Ammon's horn (tissue), 1 donor: Measurements from ENCODE around the gene PGAM5.

Experiments used
- DNase-seq: peaks from one replicate; pipeline ENCODE4 v3.0.0-alpha.2; 2016; ENCODE audit warnings: low spot score

PGAM5 gene

DNA sequence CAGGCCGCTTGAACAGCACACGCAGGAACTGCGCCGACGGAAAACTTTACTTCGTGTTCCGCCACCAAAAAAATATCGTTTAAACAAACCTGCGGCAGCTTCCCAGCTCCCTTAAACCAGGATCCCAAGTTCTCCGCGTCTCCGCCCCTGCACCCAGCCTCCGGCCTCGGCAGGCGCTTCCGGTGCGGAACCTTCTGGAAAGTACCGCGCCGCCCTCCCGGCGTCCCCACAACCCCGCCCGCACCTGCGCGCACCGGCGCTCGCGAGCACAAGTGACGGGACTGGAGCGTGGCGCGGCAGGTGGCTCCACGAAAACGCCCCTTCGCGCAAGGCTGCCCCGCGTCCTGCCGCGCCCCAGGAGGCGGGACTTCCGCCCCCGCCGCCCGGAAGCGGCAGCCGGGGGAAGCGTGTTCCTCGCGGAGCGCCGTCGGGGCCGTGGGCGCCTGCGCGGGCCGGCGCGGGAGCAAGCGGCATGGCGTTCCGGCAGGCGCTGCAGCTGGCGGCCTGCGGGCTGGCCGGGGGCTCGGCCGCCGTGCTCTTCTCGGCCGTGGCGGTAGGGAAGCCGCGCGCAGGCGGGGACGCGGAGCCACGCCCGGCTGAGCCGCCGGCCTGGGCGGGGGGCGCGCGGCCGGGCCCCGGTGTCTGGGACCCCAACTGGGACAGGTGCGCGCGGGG, at the start of gene PGAM5:
Gene PGAM5 (plus strand): TSS at position 438 of the 675 bp plus-strand sequence. CDS start 35 bp downstream, at position 473.
- DNase-seq: peak; percentile 75

DNA sequence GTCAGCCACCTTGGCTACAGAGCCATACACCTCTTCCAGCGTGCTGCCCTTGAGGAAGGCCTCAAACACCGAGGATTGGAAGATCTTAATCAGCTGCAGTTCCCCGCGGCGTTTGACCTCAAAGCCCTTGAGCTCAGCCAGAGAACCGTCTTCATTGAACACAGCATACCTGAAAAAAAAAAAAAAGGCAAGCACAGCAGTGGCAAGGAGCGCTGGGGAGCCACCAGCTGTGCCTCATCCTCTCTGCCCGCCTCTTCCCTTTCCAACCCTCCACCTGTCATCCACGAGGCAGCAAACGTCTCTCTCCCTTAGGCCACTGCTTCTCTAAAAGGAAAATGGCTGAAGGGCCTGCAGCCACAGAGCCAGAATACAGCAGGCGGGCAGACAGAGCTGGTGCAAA, 49.6 kb upstream of the PGAM5 start:
- no peak for DNase-seq

DNA sequence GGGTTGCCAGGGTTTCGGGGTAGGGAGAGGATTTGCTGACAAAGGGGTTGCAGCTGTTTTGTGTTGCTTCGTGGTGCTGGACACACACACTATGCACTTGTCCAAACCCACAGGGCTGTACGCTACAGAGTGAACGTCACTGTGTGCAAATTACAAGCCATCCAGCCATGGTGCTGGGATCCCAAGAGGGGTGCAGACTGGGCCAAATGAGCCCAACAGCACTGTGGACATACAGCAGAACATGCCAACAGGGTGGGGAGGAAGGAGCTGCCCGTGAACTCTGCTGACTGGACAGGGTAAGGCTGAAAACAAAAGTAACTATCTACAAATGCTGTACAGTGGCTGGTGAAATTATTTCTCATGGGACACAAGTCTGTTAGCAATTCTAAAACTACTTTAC, 48.7 kb upstream of the PGAM5 start:
- no peak for DNase-seq

DNA sequence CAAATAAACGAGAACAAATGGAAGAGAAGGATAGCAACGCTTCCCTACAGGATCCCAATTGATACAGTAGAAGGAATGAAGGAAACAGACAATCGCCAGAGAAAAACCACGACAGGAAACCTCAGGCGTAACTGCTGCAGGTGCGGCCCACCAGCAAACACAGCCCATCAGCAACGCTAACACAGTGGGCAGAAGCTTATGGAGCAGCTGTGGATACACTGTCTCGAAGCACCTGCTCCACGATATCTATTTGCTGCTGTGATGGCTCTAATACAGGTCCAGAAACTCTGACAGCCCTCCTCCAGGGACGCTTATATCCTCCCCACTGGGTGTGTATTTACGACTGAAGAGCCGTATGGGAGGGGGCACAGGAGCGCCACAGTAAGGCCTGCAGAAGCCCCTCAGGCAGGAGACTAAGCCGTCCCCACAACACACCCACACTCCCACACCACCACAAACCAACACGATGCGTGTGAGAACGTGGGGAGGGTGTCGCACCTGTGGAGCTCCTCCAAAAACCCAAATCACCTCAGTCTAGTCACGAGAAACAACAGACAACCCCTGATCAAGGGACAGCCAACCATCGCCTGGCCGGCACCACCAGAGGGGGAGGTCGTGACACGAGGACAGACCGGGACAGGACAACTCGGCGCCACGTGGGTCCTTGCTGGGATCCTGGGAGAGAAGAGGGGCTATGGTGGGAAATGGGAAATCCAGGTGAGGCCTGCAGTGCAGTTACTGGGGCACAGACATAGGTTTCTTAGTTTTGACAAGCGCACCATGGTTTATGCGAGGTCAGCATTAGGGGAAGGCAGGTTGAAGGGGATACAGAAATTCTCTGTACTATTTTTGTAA, 47.5 kb upstream of the PGAM5 start:
- no peak for DNase-seq

DNA sequence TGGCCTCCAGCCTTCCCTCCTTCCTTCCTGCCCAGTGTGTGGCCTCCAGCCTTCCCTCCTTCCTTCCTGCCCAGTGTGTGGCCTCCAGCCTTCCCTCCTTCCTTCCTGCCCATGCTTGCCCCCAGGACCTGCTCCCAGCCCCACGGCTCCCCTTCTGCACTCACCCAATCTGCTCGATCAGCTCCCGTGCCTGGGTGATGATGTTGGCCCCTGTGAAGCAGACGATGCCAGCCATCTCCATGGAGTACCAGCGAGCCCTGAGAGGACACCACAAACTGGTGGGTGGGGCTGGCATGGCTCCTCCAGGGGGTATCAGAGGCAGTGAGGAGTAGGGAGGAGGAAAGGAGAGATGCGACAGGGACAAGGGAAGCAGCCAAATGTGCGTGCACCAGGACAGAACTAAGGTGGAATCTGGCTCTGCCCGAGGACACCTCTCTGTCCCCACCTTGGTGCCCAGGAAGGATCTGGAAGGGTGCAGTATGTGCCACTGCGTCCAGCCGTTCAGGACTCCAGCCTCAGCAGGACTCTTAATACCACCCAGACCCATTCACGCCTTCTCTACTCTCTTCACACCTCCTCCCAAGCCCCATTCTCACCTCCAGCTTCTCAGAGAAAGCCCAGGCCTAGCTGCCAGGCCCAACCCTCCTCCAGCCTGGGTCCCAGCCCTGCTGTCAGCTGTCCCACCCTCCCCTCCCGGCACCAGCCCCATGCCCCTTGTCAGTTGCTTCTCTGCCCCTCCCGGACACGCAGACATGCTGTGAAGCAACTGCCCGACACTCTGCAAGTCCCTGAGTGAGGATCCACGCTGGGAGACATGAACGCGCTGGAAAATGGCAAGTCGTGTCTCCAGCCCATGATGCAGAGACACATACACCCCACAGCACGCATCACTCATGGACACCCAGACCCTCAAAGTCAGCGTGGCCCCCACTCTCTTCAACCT, 46.2 kb upstream of the PGAM5 start:
- DNase-seq: no peak

DNA sequence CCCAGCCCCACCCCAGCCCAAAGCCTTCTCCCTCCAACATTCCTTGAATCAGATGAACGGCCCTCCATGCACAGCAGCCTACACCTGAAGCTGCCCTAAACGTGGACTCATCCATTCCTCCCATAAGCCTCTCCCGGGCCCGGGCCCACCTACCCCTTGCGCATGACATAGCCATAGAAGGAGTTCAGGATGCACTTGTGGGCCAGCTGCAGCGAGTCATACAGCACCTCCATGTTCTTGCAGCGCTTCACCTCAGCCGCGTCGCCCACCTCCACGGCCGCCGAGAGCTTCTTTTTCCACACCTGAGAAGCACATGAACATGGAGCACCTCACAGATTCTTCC, 45.5 kb upstream of the PGAM5 start:
- no peak for DNase-seq

DNA sequence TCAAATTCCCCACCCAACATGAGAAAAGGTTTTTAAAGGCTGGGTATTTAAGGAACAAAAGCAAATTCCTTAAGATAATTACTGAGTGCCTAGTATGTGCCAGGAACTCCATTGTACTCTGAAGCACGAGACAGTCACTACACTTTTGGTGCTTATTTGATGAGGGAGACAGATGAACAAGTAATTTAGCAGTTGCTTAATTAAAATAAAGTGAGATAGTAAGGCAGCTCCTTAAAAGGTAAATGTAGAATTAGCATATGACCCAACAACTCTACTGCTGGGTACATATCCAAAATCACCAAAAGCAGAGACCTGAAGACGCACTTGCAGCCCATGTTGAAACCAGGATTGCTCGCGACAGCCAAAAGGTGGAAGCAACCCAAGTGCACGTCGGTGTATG, 44.8 kb upstream of the PGAM5 start:
- DNase-seq: no peak

DNA sequence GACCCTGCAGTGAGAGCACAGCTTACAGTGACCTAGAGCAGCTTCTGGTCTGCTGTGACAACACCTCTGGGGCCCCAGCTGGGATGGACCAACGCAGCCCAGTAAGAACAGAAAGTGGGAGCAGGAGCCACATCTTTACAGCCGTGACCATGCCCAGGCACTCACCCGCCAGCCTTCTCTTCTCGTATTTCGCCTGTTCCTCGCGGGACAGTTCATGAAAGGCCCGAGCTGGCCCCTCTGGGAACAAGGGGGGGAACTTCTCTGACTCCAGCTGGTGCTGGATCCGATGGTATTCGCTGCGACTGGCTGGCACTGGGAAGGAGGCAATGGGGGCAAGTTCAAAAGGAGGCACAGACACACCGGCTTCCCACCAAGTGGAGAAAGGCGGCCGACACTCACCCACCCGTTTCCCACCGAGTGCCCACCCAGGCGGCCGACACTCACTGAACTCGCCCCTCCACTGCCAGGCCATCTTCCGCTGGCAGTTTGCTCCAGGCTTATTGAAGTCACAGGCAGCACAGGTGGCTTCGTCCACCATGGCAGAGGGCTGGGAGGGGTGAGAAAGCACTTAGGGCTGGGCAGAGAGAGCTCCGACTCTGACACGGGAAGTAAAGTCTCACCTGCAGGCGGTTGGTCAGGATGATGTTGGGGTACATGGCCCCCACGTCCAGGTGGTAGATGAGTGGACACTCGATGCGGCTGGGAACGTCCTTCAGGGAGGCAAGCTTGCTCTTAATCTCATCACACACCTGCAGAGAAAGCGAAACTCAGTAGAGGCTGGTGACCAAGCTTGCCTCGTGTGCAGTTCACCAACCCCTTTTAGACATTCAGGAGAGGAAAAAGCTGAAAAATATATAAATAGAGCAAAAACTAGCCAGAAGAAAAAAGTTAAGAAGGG, 42.2 kb upstream of the PGAM5 start:
- no peak for DNase-seq

DNA sequence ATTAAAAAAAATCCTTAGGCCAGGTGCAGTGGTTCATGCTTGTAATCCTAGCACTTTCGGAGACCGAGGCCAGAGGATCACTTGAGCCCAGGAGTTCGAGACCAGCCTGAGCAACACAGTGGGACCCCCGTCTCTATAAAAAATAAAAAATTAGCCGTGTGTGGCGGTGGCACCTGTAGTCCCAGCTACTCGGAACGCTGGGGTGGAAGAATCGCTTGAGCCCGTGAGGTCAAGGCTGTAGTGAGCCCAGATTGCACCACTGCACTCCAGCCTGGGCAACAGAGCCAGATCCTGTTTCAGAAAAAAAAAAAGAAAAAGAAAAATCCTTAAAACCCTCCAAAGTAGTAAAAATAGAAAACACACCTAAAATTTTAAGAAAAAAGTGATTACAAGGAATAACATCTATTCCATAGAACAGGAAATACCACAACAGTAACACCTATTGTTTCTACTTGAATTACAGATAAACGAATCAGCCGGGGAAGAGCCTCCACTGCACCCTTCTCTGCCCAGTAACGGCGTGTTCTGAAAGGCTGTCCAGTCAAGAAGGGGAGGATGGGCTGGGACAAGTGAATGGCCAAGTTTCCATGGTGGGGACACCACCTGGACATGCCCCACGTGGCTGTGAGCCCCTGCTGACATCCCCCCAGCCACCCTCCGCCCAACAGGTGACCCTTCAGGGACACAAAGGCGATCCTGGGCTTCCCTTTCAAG, 41.3 kb upstream of the PGAM5 start:
- DNase-seq: no peak

DNA sequence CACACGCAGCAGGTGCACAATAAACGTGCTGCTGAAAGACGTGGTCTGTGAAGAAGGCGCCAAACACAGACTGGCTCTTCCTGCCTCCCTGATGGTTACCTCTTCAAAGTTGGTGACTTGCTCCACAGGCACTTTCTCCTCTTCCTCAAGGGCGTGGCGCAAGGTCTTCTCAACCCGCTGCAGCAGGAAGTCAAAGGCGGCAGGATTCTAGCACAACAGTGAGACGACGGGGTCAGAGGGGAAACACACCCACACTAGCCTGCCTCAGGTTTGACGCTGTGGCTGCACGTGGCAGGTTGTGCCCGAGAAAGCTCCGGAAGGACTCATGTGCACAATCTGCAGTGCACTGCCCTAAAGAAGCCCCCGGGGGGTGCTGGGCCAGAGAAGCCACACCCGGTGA, 38.5 kb upstream of the PGAM5 start:
- DNase-seq: no peak

DNA sequence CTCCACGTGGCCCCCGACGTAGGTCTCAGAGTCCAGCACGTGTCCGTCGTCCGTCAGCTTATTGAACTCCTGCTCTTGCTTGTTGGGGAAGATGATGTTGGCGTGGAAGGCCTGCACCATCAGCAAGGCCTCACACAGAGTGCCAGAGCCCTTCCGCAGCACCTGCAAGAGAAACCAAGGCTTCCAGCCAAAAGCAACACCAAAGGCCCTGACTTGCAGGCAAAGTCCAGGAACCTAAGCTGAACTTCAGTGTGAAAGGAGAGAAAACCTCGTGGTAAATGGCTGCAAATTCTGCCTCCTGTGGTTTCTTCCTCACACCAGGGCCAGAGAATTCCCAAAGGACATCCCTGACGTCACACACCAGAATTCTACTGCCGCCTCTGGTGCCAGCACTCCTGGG, 38.0 kb upstream of the PGAM5 start:
- DNase-seq: no peak

DNA sequence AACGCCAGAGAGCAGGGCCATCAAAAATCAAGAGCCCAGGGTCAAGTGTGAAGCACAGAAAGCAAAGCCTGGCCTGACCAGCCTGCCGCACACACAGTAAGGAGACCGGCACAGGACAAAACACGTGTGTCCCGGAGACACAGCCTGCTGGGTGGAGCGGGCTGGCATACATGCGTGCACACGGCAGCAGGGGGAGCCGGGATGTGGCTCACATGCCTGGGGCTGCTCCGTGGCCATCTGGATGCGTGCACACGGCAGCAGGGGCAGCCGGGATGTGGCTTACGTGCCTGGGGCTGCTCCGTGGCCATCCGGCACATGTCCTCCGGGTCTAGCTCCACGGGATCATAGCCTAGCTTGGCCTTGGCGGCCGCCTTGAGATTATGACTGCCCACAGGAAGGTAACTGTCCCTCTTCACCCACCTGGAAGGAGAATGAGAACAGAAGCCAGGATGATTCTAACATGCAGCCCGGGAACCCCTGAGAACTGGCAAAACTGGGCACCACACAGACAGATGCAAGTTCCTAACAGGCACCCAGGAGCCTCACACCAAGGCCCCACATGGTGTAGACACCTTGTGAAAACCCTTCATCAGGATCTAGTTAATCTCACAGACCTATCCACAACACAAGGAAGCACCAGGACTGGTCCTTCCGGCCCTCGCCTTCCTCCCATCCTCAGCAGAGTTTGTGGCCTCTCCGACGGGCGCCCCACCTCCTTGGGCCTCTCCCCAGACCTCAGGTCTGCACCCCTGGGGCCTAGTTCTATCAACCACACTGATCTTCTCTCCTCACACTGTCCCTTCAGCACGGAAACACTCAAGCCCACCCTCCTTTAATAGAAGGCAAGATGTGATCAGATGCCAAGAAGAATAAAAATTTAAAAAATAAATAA, 37.1 kb upstream of the PGAM5 start:
- DNase-seq: no peak

DNA sequence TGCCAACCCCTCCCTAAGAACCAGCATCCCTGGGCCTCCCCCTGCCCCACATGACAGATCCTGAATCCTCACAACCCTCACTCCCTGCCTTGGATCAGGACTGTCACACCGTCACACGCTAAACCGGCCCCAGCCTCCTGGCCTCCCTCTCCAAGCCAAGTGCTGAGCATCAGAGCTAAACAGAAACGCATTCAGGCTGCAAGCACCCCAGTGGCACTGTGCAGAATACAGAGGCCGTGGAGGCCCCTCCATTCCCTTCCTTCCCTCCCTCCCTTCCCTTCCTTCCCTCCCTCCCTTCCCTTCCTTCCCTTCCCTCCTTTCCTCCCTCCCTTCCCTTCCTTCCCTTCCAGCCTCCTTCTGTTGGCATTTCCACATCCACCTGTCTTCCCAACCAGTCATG, 36.1 kb upstream of the PGAM5 start:
- DNase-seq: no peak

DNA sequence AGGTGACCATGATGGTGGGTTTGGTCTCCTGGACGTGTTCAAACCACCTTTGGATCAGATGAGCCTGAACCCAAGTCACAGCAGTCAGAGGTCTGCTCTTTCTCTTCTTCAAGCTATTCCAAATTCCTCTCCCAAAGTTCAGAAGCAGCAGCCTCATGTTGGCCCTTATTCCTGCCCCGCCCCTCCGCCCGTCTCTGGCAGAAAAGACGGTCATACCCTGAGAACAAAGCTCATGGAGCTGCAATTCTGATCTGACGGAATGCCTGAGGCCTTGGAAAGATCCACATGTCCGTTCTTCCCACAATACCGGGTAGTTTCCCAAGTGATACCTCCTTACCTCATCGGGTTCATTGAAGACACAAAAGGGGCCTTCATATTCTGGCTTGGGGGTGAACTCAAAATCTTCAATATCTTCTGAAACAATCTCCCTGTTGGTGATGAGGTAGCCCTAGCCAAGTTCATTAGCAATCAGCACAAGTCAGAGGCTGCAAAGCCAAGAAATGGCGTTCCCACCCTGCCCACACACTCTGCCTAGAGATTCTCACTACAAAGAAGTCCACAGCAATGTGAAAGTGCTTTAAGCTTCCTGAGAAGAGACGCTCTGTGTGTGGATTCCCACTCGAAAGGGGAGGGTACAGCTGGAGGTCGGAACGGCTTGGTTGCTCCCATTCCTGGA, 34.7 kb upstream of the PGAM5 start:
- no peak for DNase-seq

DNA sequence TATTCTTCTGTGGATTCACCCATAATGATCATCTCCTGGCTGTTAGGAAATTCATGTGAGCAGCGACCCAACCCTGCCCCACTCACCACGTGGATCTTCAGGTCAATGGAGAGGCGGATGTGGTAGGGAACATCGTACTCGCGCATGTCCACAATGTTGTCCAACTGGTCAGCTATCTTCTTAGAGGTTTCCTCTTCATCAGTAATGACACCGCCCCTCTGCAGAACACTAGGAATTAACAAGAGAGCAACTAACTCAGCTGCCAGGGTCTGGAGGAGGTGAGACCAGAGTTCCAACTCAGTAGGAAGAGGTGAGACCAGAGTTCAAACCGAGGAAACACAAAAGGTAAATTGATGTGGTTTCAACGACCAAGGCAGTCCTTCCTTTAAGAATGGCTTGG, 33.1 kb upstream of the PGAM5 start:
- DNase-seq: no peak

DNA sequence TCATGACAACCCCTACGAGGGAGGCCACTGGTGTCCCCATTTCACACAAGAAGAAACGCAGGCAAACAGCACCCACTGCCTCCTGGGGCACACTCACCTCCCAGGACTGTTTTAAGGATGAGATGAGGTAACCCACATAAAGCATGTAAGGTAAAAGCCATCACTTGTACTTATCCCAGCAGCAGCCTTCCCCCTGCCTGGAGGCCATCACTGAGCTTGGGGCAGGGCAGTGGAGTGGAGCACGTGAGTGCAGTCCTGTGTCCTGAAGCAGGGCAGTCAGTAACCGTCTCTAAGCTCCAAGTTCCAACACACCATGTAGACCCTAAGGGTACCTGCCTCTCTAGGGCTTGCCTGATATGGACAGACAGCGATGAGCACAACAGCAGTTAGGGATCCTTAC, 25.2 kb upstream of the PGAM5 start:
- DNase-seq: no peak

DNA sequence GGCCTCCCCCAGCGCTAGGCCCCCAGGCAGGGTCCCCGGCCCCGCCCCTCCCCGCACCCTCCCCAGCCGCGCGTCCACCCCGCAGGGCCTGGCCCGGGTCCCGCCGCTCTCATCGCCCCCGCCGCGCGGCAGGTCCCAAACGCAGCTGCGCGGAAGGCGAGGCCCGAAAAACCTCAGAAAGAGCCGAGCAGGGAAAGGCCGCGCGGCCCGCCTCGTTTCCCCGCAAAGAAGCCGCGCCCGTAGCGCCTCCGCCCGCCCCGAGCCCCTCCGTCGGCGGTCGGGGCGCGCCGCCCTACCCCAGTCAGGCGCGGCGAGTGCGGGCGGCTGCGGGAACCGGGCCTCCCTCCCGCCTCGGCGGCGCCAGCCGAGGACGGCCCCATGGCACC, 23.8 kb upstream of the PGAM5 start:
- DNase-seq: no peak

DNA sequence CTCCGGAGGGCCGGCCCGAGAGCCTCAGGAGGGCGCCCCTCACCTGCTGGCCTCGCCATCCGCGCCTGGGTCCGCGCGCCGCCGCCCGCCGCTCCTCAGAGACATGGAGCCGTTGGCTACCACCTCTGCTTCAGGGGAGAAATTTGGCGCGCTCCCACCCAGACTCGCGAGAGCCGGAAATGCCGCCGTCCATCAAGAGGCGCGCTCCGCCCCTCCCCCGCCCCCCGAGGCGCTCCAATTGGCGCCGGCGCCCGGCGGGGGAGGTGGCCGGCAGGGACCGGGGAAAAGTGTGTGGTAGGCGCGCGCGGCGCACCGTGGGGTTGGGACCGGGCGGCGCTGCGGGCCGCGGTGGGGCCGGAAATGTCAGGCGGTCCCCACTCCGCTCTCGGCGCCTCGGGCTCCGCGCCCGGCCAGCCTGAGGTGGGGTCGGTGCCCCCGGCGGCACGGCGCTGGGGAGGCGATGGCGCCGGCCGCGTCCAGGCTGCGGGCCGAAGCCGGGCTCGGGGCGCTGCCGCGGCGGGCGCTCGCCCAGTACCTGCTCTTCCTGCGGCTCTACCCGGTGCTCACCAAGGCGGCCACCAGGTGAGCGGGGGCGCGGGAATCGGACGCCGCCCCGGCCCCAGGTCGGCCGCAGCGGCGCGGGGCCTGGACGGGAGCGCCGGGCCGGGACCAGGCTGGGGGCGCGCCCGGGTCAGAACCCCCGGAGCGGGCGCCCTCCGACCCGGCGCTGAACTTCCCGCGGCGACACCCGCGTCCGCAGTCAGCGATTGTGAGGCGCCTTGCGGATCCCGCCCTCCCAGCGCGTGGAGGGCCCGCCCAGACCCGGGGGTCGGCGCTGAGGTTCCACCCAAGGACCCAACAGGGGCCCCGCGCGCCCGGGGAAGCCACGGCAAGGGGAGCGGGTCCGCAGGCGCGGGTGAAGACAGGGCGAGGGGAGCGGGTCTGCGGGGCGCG, 23.2 kb upstream of the PGAM5 start, which contains the start of the genes POLE and PXMP2:
Gene POLE (minus strand): TSS at position 132 of the 954 bp plus-strand sequence. CDS start 27 bp downstream, at position 105.
Gene PXMP2 (plus strand): TSS at position 377 of the 954 bp plus-strand sequence. CDS start 84 bp downstream, at position 461.
- peak; percentile 94 for DNase-seq
